NB4 (cell line): ENCODE measurements around the gene LGALS3BP.

Experiments
- POLR2A ChIP-seq: IDR thresholded peaks from 2 replicates; pipeline ENCODE4 v1.6.1; 2011; ENCODE audit warnings: mild to moderate bottlenecking; ENCODE audit not compliant: insufficient read length; ENCODE audit errors: extremely low read depth
- TF ChIP-seq, protein P1 (sequence below): IDR thresholded peaks from one replicate; pipeline ENCODE4 v1.5.1; 2012; ENCODE audit warnings: low read depth, low read length

DNA sequence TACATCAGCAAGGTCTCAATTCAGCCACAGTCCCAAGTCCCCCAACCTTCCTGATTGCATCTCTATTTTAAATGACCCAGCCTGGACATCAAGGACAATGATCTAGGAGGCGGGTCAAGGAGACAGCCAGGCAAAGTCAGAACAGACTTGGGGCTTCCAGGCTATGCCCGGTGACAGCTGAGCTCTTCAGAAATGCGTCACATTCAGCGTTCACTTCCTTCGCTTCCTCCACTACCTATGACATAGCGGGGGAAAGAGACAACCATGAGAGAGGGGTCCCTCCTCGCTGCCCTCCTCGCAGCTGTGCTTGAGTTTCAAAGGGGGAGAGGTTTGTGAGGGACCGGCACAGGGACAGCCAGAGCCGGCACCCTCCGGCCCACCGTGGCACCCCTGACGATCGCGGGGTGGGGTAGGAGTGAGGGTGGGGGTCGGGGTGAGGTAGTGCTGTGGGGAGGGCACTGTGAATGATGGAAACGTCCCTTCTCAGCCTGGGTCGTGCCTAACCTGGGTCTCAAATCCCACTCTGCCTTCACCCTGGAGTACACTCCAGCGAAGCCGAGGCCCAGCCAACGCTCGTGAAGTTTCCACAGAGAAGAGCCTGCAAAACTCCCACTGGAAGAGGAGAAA is 12.3 kb upstream of the LGALS3BP start:
- TF ChIP-seq, protein P1, sequence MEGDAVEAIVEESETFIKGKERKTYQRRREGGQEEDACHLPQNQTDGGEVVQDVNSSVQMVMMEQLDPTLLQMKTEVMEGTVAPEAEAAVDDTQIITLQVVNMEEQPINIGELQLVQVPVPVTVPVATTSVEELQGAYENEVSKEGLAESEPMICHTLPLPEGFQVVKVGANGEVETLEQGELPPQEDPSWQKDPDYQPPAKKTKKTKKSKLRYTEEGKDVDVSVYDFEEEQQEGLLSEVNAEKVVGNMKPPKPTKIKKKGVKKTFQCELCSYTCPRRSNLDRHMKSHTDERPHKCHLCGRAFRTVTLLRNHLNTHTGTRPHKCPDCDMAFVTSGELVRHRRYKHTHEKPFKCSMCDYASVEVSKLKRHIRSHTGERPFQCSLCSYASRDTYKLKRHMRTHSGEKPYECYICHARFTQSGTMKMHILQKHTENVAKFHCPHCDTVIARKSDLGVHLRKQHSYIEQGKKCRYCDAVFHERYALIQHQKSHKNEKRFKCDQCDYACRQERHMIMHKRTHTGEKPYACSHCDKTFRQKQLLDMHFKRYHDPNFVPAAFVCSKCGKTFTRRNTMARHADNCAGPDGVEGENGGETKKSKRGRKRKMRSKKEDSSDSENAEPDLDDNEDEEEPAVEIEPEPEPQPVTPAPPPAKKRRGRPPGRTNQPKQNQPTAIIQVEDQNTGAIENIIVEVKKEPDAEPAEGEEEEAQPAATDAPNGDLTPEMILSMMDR, result no peak
- TF ChIP-seq POLR2A, result no peak
